GM12872 (cell line): ENCODE data around the gene CDK5R2.

ENCODE experiments used
- CTCF ChIP-seq: IDR thresholded peaks from 3 replicates; pipeline ENCODE4 v1.5.1; 2011; ENCODE audit warnings: low read depth, mild to moderate bottlenecking, low read length, moderate library complexity; ENCODE audit not compliant: insufficient read depth

The CDK5R2 gene

GRCh38 chr2:218963601-218964000, 4.1 kb downstream of the CDK5R2 start:
- TF ChIP-seq CTCF: no peak

GRCh38 chr2:218964041-218964771, 4.7 kb downstream of the CDK5R2 start:
- no peak for TF ChIP-seq CTCF

DNA sequence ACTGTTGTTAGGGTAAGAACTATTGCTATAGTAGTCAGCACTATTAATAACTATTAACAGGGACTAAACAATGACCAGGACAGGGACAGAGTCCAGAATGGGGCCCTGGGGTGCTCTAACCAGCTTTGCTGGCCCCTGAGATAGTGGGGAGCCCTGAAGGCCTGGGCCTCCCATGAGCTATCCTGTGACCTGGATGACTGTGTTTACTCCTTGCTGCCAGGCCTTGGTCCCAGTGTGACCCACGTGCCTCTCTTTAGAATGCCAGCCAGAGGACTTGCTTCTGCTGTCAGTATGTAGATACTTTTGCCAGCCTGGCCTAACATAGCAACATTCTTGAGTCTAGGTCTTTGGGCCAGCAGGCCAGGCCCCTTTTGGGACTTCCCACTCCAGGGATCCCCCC, 11.4 kb downstream of the CDK5R2 start:
- no peak for TF ChIP-seq CTCF

DNA sequence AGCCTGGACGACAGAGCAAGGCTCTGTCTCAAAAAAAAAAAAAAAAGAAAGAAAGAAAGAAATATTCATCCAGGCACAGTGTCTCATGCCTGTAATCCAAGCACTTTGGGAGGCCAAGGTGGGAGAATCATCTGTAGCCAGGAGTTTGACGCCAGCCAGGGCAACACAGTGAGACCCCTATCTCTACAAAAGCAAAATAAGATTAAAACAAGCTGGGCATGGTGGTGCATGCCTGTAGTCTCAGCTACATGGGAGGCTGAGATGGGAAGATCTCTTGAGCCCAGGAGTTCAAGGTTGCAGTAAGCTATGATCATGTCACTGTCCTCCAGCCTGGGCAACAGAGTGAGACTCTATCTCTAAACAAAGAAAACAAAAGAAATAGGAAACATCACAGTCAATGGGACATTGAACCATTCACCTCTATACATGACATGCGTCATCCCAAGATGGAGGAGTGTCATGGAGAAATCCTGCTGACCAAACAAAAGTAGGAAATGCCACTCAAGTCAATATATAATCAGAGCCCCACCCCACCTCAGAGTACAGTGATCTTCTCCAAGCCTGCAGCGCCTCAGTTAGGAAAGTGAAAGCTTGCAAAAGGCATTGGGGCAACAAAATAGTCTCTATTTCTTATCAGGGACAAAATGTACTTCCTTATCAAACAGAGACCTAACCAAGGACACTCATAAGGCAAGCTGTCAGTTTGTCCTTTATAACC, 15.8 kb downstream of the CDK5R2 start:
- TF ChIP-seq CTCF: no peak

- TF ChIP-seq CTCF: peak; percentile 89
These were observed 20.6 kb downstream of the CDK5R2 start for GRCh38 chr2:218979846-218980734.

DNA sequence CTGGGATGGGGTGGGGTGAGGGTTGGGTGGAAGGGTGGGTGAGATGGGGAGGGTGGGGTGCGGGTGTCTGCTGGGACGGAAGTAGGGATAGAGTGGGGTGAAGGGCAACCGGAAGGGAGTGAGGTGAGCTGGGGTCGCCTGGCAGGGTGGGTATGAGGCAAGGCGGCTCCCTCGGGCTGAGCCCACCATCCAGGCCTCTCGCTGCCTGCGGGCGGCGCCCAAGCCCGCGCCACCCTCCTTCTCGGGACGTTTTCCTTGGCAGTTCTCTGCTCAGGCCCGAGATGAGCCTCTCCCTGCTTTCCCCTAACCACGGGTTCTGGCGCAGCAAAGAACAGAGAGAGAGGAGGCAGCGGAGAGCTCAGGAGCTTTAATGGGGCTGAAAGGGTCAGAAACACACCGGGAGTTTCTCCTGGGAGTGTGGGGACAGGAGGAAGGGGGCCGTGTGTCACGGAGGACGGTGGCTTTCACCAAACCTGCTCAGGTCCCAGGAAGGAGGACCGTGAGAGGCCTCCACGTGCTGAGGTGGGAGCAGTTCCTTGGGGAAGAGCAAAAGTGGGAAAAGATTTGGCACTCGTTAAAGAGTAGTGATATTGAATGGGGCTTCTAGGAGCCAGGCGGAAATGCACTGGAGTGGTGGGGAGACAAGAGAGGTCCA, 21.4 kb downstream of the CDK5R2 start:
- no peak for TF ChIP-seq CTCF
